ENCODE measurements around the gene TMEM129. TPM values are rescaled to one million over a fixed set of nuclear protein-coding genes. Genes with fewer than 3 reads are reported as not detected.

Gene TMEM129
- total RNA-seq, 1 experiment from 2014 or later = 54.9 TPM

DNA sequence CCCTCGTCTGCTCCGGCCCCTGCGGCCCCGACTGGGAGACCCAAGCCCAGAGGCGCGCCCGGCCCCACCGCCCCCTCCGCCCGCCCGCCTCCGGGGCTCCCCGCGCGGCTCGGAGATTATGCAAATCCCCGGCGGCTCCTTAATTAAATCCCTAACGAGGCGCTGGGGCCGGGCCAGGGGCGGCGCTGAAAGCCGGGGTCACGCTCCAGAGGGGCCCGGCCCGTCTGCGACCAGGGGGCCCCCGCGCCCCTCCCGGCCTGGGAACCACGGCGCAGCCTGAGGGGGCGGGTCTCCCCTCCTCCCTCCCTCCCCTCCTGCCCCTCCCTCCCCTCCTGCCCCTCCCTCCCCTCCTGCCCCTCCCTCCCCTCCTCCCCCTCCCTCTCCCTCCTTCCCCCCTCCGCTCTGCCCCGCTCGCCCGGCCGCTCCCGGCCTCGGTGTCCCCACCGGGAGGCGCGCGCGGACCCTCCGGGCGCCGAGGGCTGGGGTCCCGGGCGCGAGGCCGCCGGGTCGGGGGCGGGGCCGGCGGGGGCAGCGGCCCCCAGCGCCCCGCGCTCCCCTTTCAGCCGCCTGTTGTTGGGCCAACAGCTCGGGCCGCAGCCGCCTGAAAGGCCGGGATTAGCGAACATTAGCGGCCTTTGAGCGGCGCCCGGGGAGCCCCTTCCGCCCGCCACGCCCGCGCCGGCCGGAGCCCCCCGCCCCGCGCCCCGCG lies 46.1 kb upstream of the TMEM129 start:
- DNase-seq (ENCODE audit: low spot score) = peak; percentile 66
- CTCF ChIA-PET = interaction anchor here (0.7 to 5.7 kb wide), 29 partner anchors 8 to 649 kb away, joined by 3 to 88 read pairs (median 9); partner anchors contain the start of genes FGFR3, LETM1, SLBP and TACC3
- POLR2A ChIA-PET = interaction anchor here (1.1 to 1.2 kb wide), 2 partner anchors 11 to 25 kb away, joined by 5 to 13 read pairs; no protein-coding TSS in a partner anchor
- Mint-ChIP-seq H3K36me3 (no peaks in the 10 kb centered on the region), H3K4me3 (no peak overlapping the region), H3K27me3 (ENCODE audit: low read depth) (peaks cover 4% of the 10 kb centered on the region), H3K27ac (no peak overlapping the region), H3K4me1 (peaks cover 13% of the 10 kb centered on the region), H3K9me3 (no peaks in the 10 kb centered on the region)
- TF ChIP-seq JAZF1 (CRISPR knock-in tag; IDR thresholded peaks at IDR 0.05) = no peak
- no peak for TF ChIP-seq GABPB1 (CRISPR knock-in tag; IDR thresholded peaks at IDR 0.05)
- TF ChIP-seq, protein P1, sequence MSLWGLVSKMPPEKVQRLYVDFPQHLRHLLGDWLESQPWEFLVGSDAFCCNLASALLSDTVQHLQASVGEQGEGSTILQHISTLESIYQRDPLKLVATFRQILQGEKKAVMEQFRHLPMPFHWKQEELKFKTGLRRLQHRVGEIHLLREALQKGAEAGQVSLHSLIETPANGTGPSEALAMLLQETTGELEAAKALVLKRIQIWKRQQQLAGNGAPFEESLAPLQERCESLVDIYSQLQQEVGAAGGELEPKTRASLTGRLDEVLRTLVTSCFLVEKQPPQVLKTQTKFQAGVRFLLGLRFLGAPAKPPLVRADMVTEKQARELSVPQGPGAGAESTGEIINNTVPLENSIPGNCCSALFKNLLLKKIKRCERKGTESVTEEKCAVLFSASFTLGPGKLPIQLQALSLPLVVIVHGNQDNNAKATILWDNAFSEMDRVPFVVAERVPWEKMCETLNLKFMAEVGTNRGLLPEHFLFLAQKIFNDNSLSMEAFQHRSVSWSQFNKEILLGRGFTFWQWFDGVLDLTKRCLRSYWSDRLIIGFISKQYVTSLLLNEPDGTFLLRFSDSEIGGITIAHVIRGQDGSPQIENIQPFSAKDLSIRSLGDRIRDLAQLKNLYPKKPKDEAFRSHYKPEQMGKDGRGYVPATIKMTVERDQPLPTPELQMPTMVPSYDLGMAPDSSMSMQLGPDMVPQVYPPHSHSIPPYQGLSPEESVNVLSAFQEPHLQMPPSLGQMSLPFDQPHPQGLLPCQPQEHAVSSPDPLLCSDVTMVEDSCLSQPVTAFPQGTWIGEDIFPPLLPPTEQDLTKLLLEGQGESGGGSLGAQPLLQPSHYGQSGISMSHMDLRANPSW (CRISPR knock-in tag; conservative IDR thresholded peaks at IDR 0.05; ENCODE audit: low read depth) = no peak
- no peak for TF ChIP-seq ESRRA (CRISPR knock-in tag; IDR thresholded peaks at IDR 0.05; ENCODE audit: borderline replicate concordance)
- TF ChIP-seq ETV6 (CRISPR knock-in tag; IDR thresholded peaks at IDR 0.05) = no peak
- TF ChIP-seq GTF2I (CRISPR knock-in tag; conservative IDR thresholded peaks at IDR 0.05) = no peak
- peak; percentile 5 for ATAC-seq

DNA sequence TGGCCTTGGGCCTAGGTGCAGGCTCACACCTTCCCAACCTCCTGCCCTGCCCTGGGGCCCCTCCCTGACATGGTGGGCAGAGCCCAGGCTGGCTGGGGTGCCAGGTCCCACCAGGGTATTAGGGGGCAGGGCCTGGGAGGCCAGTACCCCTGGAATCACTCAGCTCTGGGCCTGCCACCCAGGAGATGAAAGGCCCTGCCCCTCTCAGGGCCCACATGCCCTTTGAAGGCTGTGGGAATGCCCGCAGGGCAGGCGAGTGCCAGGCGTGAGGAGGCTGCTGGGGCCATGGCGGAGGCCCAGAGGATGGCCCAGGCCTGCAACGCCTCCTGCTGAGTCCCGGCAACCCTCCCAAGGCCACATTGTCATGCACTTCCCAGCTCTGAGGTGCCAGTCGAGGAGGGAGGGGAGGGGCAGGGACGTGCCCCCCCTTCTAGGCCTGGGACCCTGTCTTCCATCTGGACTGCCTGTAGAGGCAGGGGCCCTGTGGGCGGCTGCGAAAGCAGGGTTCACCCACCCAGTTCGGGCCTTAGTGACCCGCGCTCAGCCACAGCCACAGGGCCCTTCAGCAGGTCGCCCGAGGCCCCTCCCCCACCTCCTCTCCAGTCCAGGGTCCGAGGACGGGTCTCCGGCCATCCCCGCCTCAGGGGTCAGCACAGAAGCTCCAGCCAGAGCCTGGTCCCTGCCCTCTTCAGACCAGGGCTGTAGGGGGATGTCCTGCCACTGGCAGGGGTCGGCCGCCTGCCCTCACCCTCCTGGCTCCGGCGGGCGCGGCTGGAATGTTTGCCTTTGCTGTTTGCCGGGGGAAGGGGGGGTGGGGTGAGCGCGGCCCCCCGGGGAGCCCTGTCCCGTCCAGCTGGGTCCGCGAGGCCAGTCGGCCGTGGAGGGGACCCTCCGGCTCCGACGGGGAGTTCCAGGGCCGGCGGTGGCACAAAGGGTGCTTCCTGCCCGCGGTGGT lies 45.3 kb upstream of the TMEM129 start:
- ChIA-PET CTCF (interaction anchor here (0.8 to 5.7 kb wide), 8 partner anchors 13 to 45 kb away, joined by 3 to 88 read pairs (median 26); partner anchors contain the start of genes FGFR3, TACC3 and TMEM129), POLR2A (interaction anchor here (1.5 to 2.8 kb wide), 2 partner anchors 10 to 27 kb away, joined by 4 to 12 read pairs; partner anchors contain the start of gene FGFR3)
- peaks cover 4% of the 10 kb centered on the region for H3K27me3 Mint-ChIP-seq (ENCODE audit: low read depth)
- H3K36me3 Mint-ChIP-seq = no peaks in the 10 kb centered on the region
- H3K4me3 Mint-ChIP-seq = no peak overlapping the region; the same call in 1 of the 2 replicates
- DNase-seq (ENCODE audit: low spot score) (peak; percentile 39), ATAC-seq (peak; percentile 4; the same call in 1 of the 2 replicates)
- H3K27ac Mint-ChIP-seq = no peak overlapping the region
- peaks cover 13% of the 10 kb centered on the region for H3K4me1 Mint-ChIP-seq
- no peaks in the 10 kb centered on the region for H3K9me3 Mint-ChIP-seq
- TF ChIP-seq, protein P2, sequence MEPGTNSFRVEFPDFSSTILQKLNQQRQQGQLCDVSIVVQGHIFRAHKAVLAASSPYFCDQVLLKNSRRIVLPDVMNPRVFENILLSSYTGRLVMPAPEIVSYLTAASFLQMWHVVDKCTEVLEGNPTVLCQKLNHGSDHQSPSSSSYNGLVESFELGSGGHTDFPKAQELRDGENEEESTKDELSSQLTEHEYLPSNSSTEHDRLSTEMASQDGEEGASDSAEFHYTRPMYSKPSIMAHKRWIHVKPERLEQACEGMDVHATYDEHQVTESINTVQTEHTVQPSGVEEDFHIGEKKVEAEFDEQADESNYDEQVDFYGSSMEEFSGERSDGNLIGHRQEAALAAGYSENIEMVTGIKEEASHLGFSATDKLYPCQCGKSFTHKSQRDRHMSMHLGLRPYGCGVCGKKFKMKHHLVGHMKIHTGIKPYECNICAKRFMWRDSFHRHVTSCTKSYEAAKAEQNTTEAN (CRISPR knock-in tag; IDR thresholded peaks at IDR 0.05) = no peak
- TF ChIP-seq IRF2 (CRISPR knock-in tag; IDR thresholded peaks at IDR 0.05; ENCODE audit: borderline replicate concordance, low read depth) (no peak), NR1H2 (CRISPR knock-in tag; IDR thresholded peaks at IDR 0.05) (no peak), FOXK1 (CRISPR knock-in tag; IDR thresholded peaks at IDR 0.05) (no peak), ZNF423 (CRISPR knock-in tag; IDR thresholded peaks at IDR 0.05) (peak; percentile 76), NR2C2 (CRISPR knock-in tag; IDR thresholded peaks at IDR 0.05) (no peak), ESRRA (CRISPR knock-in tag; IDR thresholded peaks at IDR 0.05; ENCODE audit: borderline replicate concordance) (no peak), GTF2I (CRISPR knock-in tag; conservative IDR thresholded peaks at IDR 0.05) (no peak)
- TF ChIP-seq, protein P3, sequence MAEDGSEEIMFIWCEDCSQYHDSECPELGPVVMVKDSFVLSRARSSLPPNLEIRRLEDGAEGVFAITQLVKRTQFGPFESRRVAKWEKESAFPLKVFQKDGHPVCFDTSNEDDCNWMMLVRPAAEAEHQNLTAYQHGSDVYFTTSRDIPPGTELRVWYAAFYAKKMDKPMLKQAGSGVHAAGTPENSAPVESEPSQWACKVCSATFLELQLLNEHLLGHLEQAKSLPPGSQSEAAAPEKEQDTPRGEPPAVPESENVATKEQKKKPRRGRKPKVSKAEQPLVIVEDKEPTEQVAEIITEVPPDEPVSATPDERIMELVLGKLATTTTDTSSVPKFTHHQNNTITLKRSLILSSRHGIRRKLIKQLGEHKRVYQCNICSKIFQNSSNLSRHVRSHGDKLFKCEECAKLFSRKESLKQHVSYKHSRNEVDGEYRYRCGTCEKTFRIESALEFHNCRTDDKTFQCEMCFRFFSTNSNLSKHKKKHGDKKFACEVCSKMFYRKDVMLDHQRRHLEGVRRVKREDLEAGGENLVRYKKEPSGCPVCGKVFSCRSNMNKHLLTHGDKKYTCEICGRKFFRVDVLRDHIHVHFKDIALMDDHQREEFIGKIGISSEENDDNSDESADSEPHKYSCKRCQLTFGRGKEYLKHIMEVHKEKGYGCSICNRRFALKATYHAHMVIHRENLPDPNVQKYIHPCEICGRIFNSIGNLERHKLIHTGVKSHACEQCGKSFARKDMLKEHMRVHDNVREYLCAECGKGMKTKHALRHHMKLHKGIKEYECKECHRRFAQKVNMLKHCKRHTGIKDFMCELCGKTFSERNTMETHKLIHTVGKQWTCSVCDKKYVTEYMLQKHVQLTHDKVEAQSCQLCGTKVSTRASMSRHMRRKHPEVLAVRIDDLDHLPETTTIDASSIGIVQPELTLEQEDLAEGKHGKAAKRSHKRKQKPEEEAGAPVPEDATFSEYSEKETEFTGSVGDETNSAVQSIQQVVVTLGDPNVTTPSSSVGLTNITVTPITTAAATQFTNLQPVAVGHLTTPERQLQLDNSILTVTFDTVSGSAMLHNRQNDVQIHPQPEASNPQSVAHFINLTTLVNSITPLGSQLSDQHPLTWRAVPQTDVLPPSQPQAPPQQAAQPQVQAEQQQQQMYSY (CRISPR knock-in tag; IDR thresholded peaks at IDR 0.05) = no peak
- TF ChIP-seq, protein P4, sequence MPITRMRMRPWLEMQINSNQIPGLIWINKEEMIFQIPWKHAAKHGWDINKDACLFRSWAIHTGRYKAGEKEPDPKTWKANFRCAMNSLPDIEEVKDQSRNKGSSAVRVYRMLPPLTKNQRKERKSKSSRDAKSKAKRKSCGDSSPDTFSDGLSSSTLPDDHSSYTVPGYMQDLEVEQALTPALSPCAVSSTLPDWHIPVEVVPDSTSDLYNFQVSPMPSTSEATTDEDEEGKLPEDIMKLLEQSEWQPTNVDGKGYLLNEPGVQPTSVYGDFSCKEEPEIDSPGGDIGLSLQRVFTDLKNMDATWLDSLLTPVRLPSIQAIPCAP (CRISPR knock-in tag; IDR thresholded peaks at IDR 0.05) = no peak
- TF ChIP-seq, protein P5, sequence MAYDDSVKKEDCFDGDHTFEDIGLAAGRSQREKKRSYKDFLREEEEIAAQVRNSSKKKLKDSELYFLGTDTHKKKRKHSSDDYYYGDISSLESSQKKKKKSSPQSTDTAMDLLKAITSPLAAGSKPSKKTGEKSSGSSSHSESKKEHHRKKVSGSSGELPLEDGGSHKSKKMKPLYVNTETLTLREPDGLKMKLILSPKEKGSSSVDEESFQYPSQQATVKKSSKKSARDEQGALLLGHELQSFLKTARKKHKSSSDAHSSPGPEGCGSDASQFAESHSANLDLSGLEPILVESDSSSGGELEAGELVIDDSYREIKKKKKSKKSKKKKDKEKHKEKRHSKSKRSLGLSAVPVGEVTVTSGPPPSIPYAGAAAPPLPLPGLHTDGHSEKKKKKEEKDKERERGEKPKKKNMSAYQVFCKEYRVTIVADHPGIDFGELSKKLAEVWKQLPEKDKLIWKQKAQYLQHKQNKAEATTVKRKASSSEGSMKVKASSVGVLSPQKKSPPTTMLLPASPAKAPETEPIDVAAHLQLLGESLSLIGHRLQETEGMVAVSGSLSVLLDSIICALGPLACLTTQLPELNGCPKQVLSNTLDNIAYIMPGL (CRISPR knock-in tag; IDR thresholded peaks at IDR 0.05) = no peak
- TF ChIP-seq, protein P6, sequence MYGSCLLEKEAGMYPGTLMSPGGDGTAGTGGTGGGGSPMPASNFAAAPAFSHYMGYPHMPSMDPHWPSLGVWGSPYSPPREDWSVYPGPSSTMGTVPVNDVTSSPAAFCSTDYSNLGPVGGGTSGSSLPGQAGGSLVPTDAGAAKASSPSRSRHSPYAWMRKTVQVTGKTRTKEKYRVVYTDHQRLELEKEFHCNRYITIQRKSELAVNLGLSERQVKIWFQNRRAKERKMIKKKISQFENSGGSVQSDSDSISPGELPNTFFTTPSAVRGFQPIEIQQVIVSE (CRISPR knock-in tag; IDR thresholded peaks at IDR 0.05; ENCODE audit: borderline replicate concordance) = no peak
